Immature natural killer cell (primary cell): ENCODE data around the gene OSBPL8. TPM values are rescaled to one million over a fixed set of nuclear protein-coding genes. Genes with fewer than 3 reads are reported as not detected.
A peak's percentile ranks its signal among the peaks of the same experiment; 100 is the strongest.
"Not testable (repeated sequence)": the region's sequence is repeated elsewhere in the genome, so short reads cannot be mapped to it uniquely, and the experiment has no call there.

Experiments used
- DNase-seq, 3 donors: peaks; one replicate each; pipeline ENCODE4 v3.0.0; 2022; ENCODE audit warnings: mixed read lengths in 1 of 3
- H3K27ac Mint-ChIP-seq, 6 donors: one replicate each; pipeline ENCODE4 v1.8.0; 2020; ENCODE audit warnings: mixed read lengths in 6 of 6, mild to moderate bottlenecking in 5 of 6, inconsistent platforms in 4 of 6, moderate library complexity in 3 of 6
- H3K27me3 Mint-ChIP-seq, 3 donors: one replicate each; pipeline ENCODE4 v1.8.0; 2020 to 2021; ENCODE audit warnings: low read depth in 3 of 3, mild to moderate bottlenecking in 3 of 3, mixed read lengths in 3 of 3, moderate library complexity in 3 of 3, inconsistent platforms in 1 of 3
- H3K36me3 Mint-ChIP-seq, 3 donors: one replicate each; pipeline ENCODE4 v1.8.0; 2020; ENCODE audit warnings: mixed read lengths in 3 of 3, inconsistent platforms in 2 of 3, mild to moderate bottlenecking in 2 of 3
- H3K4me1 Mint-ChIP-seq, 2 donors: one replicate each; pipeline ENCODE4 v1.8.0; 2020; ENCODE audit warnings: inconsistent platforms in 2 of 2, mild to moderate bottlenecking in 2 of 2, mixed read lengths in 2 of 2, moderate library complexity in 1 of 2
- H3K4me3 Mint-ChIP-seq, 5 donors: one replicate each; pipeline ENCODE4 v1.8.0; 2020; ENCODE audit warnings: mild to moderate bottlenecking in 5 of 5, mixed read lengths in 5 of 5, inconsistent platforms in 3 of 5, moderate library complexity in 3 of 5
- H3K9me3 Mint-ChIP-seq, 6 donors: one replicate each; pipeline ENCODE4 v1.8.0; 2020; ENCODE audit warnings: mild to moderate bottlenecking in 6 of 6, mixed read lengths in 6 of 6, inconsistent platforms in 4 of 6, moderate library complexity in 3 of 6
- polyA plus RNA-seq, 3 donors: library from polyadenylated mRNA; unstranded; fragments of 300-500 nt; fragmentation: Illumina TruSeq; gene quantifications; one replicate each; pipeline ENCODE4 v1.2.3, GENCODE V29; 2021

The OSBPL8 gene
- polyA plus RNA-seq, 3 donors from 2014 or later = 109 to 161 (median 140) TPM

GRCh38 chr12:76366163-76366562 lies 193.4 kb downstream of the OSBPL8 start:
- no peak for DNase-seq
- Mint-ChIP-seq H3K36me3 (peaks cover 64 to 72% (median 70%) of the 10 kb centered on the region in 3 donors), H3K27me3 (no peaks in the 10 kb centered on the region), H3K9me3 (no peaks in the 10 kb centered on the region), H3K4me1 (no peaks in the 10 kb centered on the region), H3K4me3 (no peak overlapping the region), H3K27ac (peak overlapping the region in 3 of 6 donors; percentile 8 to 45 (median 37))

DNA sequence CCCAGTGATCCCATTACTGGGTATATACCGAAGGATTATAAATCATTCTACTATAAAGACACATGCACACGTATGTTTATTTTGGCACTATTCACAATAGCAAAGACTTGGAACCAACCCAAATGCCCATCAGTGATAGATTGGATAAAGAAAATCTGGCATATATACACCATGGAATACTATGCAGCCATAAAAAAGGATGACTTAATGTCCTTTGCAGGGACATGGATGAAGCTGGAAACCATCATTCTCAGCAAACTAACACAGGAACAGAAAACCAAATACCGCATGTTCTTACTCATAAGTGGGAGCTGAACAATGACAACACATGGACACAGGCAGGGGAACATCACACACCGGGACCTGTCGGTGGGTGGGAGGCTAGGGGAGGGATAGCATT lies 195.4 kb downstream of the OSBPL8 start:
- not testable (repeated sequence) for DNase-seq, H3K4me1 Mint-ChIP-seq, H3K9me3 Mint-ChIP-seq, H3K27me3 Mint-ChIP-seq, H3K4me3 Mint-ChIP-seq, H3K27ac Mint-ChIP-seq
- H3K36me3 Mint-ChIP-seq = peaks cover 56 to 70% (median 68%) of the 10 kb centered on the region in 3 donors

- Mint-ChIP-seq H3K27ac (no peak overlapping the region), H3K27me3 (peaks cover 0 to 2% (median 2%) of the 10 kb centered on the region in 3 donors), H3K4me3 (no peak overlapping the region), H3K4me1 (peaks cover 2 to 8% of the 10 kb centered on the region in 2 donors), H3K9me3 (no peaks in the 10 kb centered on the region), H3K36me3 (peaks cover 33 to 61% (median 43%) of the 10 kb centered on the region in 3 donors)
- no peak for DNase-seq
Observed at GRCh38 chr12:76360316-76360715, 199.3 kb downstream of the OSBPL8 start.

DNA sequence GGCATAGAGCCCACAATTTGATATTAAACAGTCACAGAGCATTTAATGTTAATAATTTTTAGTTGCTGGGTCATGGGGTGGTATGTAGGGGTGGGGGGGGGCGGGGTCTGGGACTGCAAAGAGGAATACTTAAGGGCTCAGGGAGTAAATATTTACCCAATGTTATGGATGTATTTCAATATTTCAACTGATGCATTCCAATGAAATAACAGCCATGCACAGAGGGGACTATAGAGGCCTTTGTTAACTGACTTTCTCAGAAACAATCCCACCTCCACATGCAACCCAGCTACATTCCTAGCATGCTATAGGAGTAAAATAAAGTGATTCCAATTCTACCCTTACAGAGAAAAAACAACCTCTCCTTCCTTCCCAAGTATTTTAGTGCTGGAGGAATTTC lies 203.5 kb downstream of the OSBPL8 start:
- DNase-seq = no peak
- peaks cover 0 to 2% (median under 1%) of the 10 kb centered on the region in 3 donors for H3K27me3 Mint-ChIP-seq
- peaks cover 2 to 8% of the 10 kb centered on the region in 2 donors for H3K4me1 Mint-ChIP-seq
- no peak overlapping the region for H3K27ac Mint-ChIP-seq
- no peaks in the 10 kb centered on the region for H3K9me3 Mint-ChIP-seq
- no peak overlapping the region for H3K4me3 Mint-ChIP-seq
- peaks cover 20 to 44% (median 21%) of the 10 kb centered on the region in 3 donors for H3K36me3 Mint-ChIP-seq

- Mint-ChIP-seq H3K4me3 (peak within 1 kb of the TSS; percentile 94 to 97 (median 96)), H3K4me1 (peaks cover 25 to 35% of the 10 kb centered on the region in 2 donors), H3K27ac (peak within 1 kb of the TSS; percentile 86 to 94 (median 92)), H3K9me3 (no peaks in the 10 kb centered on the region), H3K27me3 (peaks cover 2 to 4% (median 4%) of the 10 kb centered on the region in 3 donors), H3K36me3 (no peaks in the 10 kb centered on the region)
- peak; percentile 85 to 87 (median 85) for DNase-seq
Observed at GRCh38 chr12:76348079-76348901, 211.3 kb downstream of the OSBPL8 start, which contains the start of gene BBS10. Gene BBS10 (minus strand): TSS chr12:76348415. CDS start chr12:76348358, 57 bp downstream.

DNA sequence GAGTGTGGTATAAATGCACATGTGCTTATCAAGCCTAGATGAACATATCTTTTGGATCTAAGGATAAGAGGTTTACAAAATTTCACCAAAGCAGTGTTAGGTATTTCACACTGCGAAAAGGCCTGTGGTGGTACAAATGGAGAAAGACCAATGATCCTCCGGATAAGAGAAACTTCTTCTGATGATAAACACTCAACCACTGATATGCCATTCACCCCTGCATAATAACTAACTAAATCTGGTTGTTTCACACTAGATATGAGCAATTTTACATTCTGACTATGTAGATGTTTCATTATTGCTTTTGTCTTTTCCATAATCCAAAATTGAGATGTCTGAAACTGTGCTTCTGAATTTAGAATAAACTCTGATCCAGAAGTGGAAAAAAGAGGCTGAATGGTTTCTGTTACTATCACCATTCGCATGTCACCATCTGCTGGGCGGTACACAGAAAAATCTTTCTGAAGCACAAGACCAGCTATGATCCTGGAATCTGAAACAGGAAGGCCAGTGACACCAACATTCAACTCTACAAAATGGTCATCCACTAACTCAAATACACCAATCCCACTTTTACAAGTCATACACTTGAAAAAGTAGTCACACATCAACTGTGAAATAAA lies 212.7 kb downstream of the OSBPL8 start:
- DNase-seq = no peak
- no peaks in the 10 kb centered on the region for H3K9me3 Mint-ChIP-seq
- H3K36me3 Mint-ChIP-seq = no peaks in the 10 kb centered on the region
- H3K4me1 Mint-ChIP-seq = peaks cover 25 to 35% of the 10 kb centered on the region in 2 donors
- H3K27ac Mint-ChIP-seq = peak overlapping the region in 5 of 6 donors; percentile 56 to 94 (median 89)
- H3K27me3 Mint-ChIP-seq = peaks cover 2 to 4% (median 4%) of the 10 kb centered on the region in 3 donors
- peak overlapping the region; percentile 47 to 96 (median 95) for H3K4me3 Mint-ChIP-seq

- Mint-ChIP-seq H3K4me3 (no peak overlapping the region), H3K36me3 (peaks cover 0 to 6% (median 0%) of the 10 kb centered on the region in 3 donors), H3K9me3 (no peaks in the 10 kb centered on the region), H3K27ac (no peak overlapping the region), H3K4me1 (peaks cover 25 to 35% of the 10 kb centered on the region in 2 donors), H3K27me3 (peaks cover 2 to 4% (median 4%) of the 10 kb centered on the region in 3 donors)
- DNase-seq = no peak
Observed at GRCh38 chr12:76346236-76346635, 213.3 kb downstream of the OSBPL8 start.

DNA sequence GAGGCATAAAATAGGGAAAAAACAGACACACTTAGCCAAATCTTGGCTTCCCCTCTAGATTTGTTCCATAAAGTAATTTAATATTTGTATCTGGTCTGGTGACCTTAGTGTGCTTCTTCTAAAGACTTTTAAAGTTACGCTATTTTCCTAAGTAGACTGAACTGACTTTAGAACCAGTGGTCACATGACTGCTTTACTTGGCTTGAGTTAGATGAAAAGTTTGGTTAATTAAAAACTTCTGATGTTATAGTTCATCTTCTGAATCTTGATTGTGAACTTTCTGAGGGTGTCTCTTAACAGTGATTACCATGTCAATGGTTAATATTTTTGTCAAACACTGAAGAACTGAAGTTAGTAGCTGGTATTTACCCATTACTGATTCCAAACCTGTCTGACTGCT lies 214.0 kb downstream of the OSBPL8 start:
- Mint-ChIP-seq H3K27ac (no peak overlapping the region), H3K27me3 (peaks cover under 1 to 4% (median 4%) of the 10 kb centered on the region in 3 donors), H3K4me1 (peaks cover 25 to 35% of the 10 kb centered on the region in 2 donors), H3K4me3 (no peak overlapping the region), H3K36me3 (peaks cover 0 to 7% (median 0%) of the 10 kb centered on the region in 3 donors), H3K9me3 (no peaks in the 10 kb centered on the region)
- no peak for DNase-seq

- Mint-ChIP-seq H3K4me1 (peaks cover 0 to 10% of the 10 kb centered on the region in 2 donors), H3K9me3 (no peaks in the 10 kb centered on the region), H3K36me3 (peaks cover 0 to 7% (median 4%) of the 10 kb centered on the region in 3 donors), H3K4me3 (no peak overlapping the region), H3K27me3 (peaks cover 2 to 3% (median 2%) of the 10 kb centered on the region in 3 donors), H3K27ac (no peak overlapping the region)
- DNase-seq = no peak
Observed at GRCh38 chr12:76341436-76342030, 218.0 kb downstream of the OSBPL8 start.

GRCh38 chr12:76340680-76341435 lies 218.7 kb downstream of the OSBPL8 start:
- H3K36me3 Mint-ChIP-seq = peaks cover 0 to 7% (median 4%) of the 10 kb centered on the region in 3 donors
- peaks cover 0 to 5% of the 10 kb centered on the region in 2 donors for H3K4me1 Mint-ChIP-seq
- H3K4me3 Mint-ChIP-seq = no peak overlapping the region
- DNase-seq = no peak
- no peaks in the 10 kb centered on the region for H3K9me3 Mint-ChIP-seq
- H3K27me3 Mint-ChIP-seq = peaks cover 2 to 3% (median 2%) of the 10 kb centered on the region in 3 donors
- H3K27ac Mint-ChIP-seq = no peak overlapping the region

- Mint-ChIP-seq H3K27me3 (peaks cover 4 to 5% (median 5%) of the 10 kb centered on the region in 3 donors), H3K36me3 (peaks cover 0 to 7% (median 4%) of the 10 kb centered on the region in 3 donors), H3K9me3 (peaks cover 0 to 2% (median 0%) of the 10 kb centered on the region in 6 donors), H3K4me3 (no peak overlapping the region), H3K4me1 (no peaks in the 10 kb centered on the region), H3K27ac (no peak overlapping the region)
- no peak for DNase-seq
Observed at GRCh38 chr12:76337583-76337982, 222.0 kb downstream of the OSBPL8 start.

DNA sequence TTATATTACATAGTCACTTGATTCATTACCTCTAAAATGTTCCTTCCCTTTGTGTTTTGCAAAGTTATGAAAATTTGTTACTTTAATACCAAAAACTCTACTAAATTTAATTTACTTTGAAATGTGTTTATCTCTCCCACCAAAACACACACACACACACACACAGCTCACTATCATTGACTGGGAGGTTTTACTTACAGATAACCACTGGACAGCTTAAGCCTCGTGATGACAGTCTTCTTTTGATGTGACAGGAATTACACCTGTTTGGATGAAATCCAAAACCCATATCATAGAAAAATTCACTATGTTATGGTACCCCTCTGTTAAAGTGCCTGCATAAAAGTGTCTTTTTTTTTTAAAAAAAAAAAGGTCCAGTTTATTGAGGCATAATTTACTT lies 227.0 kb downstream of the OSBPL8 start:
- Mint-ChIP-seq H3K9me3 (peaks cover 0 to 2% (median 0%) of the 10 kb centered on the region in 6 donors), H3K36me3 (peaks cover 0 to 4% (median 0%) of the 10 kb centered on the region in 3 donors), H3K27ac (no peak overlapping the region), H3K4me3 (no peak overlapping the region), H3K4me1 (no peaks in the 10 kb centered on the region), H3K27me3 (peaks cover 2 to 6% (median 5%) of the 10 kb centered on the region in 3 donors)
- no peak for DNase-seq

DNA sequence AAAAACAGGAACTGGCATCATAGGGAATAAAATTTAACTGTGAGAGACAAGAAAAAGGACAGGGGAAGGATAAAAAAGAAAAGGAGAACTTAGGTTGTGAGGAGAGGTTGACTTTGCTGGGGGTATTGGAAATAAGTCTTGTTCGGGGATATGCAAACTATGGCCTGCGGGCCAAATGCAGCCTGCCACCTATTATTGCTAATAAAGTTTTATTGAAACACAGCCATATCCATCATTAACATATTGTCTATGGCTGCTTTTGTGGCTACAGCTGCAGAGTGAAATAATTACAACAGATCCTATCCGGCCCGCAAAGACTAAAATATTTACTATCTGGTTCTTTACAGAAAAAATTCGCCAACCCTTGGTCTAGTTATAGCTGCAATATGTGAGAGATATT lies 230.0 kb downstream of the OSBPL8 start:
- Mint-ChIP-seq H3K4me3 (no peak overlapping the region), H3K9me3 (peaks cover 0 to 3% (median 0%) of the 10 kb centered on the region in 6 donors), H3K27me3 (peaks cover 2 to 10% (median 4%) of the 10 kb centered on the region in 3 donors), H3K4me1 (no peaks in the 10 kb centered on the region), H3K27ac (no peak overlapping the region), H3K36me3 (no peaks in the 10 kb centered on the region)
- DNase-seq = no peak
